Progenitor cell of endocrine pancreas (in vitro differentiated cells): Measurements from ENCODE around the gene LAMC1. TPM values are rescaled to one million over a fixed set of nuclear protein-coding genes. Genes with fewer than 3 reads are reported as not detected.

Experiments used
- DNase-seq: peaks from one replicate; pipeline ENCODE4 v3.0.0; 2021; ENCODE audit warnings: low spot score; ENCODE audit not compliant: unreplicated experiment
- H3K27ac Mint-ChIP-seq: 2 replicates; pipeline ENCODE4 v1.8.0; 2021; ENCODE audit warnings: mild to moderate bottlenecking, moderate library complexity, mixed read lengths
- H3K27me3 Mint-ChIP-seq: 2 replicates; pipeline ENCODE4 v1.8.0; 2021; ENCODE audit warnings: mixed read lengths
- H3K36me3 Mint-ChIP-seq: 2 replicates; pipeline ENCODE4 v1.8.0; 2022; ENCODE audit warnings: mixed read lengths; ENCODE audit not compliant: insufficient read depth
- H3K4me1 Mint-ChIP-seq: 2 replicates; pipeline ENCODE4 v1.8.0; 2021; ENCODE audit warnings: low read depth, mixed read lengths
- H3K4me3 Mint-ChIP-seq: 2 replicates; pipeline ENCODE4 v1.8.0; 2021; ENCODE audit warnings: low read depth, mild to moderate bottlenecking, moderate library complexity, mixed read lengths
- H3K9me3 Mint-ChIP-seq: 2 replicates; pipeline ENCODE4 v1.8.0; 2021; ENCODE audit warnings: low read depth, mixed read lengths
- total RNA-seq: library from RNA; stranded (reverse); gene quantifications from 2 replicates; pipeline ENCODE4 v1.2.1, GENCODE V29; 2021
- TF ChIP-seq, protein P1 (sequence below): fragments of 200-600 bp; sonication (generic); IDR thresholded peaks from one replicate; pipeline ENCODE4 v1.5.0; 2021; ENCODE audit warnings: antibody characterized with exemption, mild to moderate bottlenecking; ENCODE audit not compliant: unreplicated experiment

Gene LAMC1
- total RNA-seq, 1 donor from 2014 or later = 72.9 TPM

DNA sequence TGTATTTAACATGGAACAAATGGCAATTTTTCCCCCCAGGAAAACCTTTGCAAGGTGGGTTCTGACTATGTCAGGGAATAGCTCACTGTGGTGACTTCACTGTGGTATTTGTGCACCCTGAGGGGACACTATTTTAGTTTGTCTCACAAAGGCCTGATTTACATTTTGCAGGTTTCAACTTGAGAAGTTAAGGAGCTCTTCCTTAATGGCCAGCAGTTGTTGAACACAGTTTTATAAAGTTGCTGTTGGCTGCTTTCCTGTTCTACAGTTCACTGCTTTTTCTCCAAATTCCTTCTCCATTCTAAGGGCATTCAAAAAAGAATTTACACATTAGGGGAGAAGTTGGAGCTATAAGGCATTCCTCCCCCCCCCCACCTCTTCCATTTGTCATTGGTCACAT lies 4.6 kb downstream of the LAMC1 start:
- no peak overlapping the region for H3K27ac Mint-ChIP-seq
- TF ChIP-seq, protein P1, sequence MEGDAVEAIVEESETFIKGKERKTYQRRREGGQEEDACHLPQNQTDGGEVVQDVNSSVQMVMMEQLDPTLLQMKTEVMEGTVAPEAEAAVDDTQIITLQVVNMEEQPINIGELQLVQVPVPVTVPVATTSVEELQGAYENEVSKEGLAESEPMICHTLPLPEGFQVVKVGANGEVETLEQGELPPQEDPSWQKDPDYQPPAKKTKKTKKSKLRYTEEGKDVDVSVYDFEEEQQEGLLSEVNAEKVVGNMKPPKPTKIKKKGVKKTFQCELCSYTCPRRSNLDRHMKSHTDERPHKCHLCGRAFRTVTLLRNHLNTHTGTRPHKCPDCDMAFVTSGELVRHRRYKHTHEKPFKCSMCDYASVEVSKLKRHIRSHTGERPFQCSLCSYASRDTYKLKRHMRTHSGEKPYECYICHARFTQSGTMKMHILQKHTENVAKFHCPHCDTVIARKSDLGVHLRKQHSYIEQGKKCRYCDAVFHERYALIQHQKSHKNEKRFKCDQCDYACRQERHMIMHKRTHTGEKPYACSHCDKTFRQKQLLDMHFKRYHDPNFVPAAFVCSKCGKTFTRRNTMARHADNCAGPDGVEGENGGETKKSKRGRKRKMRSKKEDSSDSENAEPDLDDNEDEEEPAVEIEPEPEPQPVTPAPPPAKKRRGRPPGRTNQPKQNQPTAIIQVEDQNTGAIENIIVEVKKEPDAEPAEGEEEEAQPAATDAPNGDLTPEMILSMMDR = no peak
- peaks cover 28% of the 10 kb centered on the region for H3K4me1 Mint-ChIP-seq
- no peak overlapping the region for H3K4me3 Mint-ChIP-seq
- H3K9me3 Mint-ChIP-seq = no peaks in the 10 kb centered on the region
- no peaks in the 10 kb centered on the region for H3K36me3 Mint-ChIP-seq
- no peak for DNase-seq
- no peaks in the 10 kb centered on the region for H3K27me3 Mint-ChIP-seq

DNA sequence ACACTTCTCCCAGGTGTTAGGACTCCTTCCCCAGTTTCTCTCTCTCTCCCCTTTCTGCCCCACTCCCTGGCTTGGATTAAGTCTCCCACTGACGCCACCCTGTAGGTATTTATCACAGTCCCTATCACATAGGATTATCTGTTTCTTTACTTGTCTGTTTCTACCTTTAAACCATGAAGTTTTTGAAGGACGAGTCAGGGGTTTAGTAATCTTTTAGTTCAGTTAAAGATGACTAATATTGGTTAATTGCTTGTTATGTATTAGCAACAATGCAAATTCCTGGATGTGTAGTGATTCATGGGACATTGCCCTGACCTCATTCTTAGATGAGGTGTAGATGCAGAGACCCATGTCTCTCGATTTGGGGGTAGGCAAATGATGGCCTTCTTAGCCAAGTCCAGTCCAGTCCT lies 6.4 kb downstream of the LAMC1 start:
- Mint-ChIP-seq H3K36me3 (no peaks in the 10 kb centered on the region), H3K9me3 (no peaks in the 10 kb centered on the region), H3K4me1 (peaks cover 23% of the 10 kb centered on the region), H3K27ac (no peak overlapping the region), H3K27me3 (no peaks in the 10 kb centered on the region), H3K4me3 (no peak overlapping the region)
- TF ChIP-seq, protein P1 = no peak
- no peak for DNase-seq

DNA sequence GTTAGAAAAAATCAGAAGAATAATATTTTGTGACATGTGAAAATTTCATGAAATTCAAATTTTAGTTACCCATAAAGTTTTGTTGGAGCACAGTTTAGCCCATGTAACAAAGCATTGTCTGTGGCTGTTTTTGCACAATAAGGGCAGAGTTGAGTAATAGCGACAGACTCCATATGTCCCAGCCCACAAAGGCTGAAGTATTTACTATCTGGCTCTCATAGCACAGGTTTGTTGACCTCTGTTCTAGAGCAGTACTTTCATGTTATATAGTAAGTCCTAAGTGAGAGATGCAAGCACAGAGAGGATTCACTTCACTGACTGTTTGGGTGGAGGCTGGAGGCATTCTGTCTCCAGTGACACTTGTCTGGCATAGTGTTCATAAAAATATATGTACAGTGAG lies 6.8 kb downstream of the LAMC1 start:
- H3K4me3 Mint-ChIP-seq = no peak overlapping the region
- no peak for DNase-seq
- H3K27me3 Mint-ChIP-seq = no peaks in the 10 kb centered on the region
- no peaks in the 10 kb centered on the region for H3K36me3 Mint-ChIP-seq
- H3K4me1 Mint-ChIP-seq = peaks cover 19% of the 10 kb centered on the region
- TF ChIP-seq, protein P1 = no peak
- no peak overlapping the region for H3K27ac Mint-ChIP-seq
- H3K9me3 Mint-ChIP-seq = no peaks in the 10 kb centered on the region

DNA sequence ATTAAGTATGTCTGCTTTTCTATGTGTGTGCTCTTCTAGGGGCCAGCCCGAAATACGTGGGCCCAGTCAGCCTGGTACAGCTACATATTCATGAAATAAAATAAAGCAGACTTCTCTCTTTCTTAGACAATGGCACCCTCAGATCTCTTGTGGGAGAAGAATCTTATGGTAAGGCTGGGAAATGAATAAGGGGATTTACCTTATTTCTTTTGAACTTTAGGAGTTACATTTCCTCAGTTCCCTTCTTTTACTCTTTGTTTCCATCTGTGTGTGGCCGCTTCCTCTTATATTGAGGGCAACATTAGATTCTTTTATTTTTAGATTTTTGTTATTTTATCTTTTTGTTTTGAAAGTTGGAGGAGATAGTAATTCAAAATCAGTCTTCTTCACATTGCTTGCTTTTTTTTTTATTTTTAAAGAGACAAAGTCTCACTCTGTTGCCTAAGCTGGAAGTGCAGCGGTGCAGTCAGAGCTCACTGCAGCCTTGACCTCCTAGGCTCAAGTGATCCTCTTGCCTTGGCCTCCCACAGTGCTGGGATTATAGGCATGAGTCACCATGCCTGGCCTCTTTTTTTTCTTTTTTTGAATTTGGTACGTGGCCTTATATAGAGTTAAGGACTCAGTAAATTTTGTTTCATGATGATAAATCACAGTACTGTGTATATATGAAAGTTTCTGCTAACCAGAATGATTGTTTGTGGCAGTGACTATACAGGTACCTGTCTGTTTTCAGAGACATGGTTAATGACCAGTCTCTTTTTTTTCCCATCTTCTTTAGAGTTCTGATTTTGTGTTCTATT lies 9.1 kb downstream of the LAMC1 start:
- no peaks in the 10 kb centered on the region for H3K9me3 Mint-ChIP-seq
- TF ChIP-seq, protein P1 = no peak
- no peak overlapping the region for H3K4me3 Mint-ChIP-seq
- no peak for DNase-seq
- peaks cover 6% of the 10 kb centered on the region for H3K4me1 Mint-ChIP-seq
- H3K27ac Mint-ChIP-seq = no peak overlapping the region
- H3K36me3 Mint-ChIP-seq = no peaks in the 10 kb centered on the region
- no peaks in the 10 kb centered on the region for H3K27me3 Mint-ChIP-seq

DNA sequence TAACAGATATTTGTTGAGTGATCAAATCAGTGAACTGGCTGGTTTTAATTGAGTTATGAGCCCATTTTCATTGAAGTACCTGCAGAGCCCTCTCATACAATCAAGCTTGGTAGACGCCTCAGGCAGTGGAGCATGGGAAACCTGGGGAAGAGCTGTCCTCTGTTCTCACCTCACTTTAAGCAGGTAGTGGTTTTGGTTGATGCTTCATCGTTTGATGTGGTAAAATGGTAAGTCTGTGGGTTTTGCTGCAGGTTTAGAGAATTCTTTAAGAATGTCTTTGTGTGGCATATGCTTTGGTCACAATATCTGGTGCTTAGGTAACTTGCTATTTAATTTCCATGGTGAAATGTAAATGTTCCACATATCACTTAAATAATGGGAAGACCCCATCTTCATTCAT lies 10.0 kb downstream of the LAMC1 start:
- no peaks in the 10 kb centered on the region for H3K9me3 Mint-ChIP-seq
- peaks cover 6% of the 10 kb centered on the region for H3K4me1 Mint-ChIP-seq
- no peaks in the 10 kb centered on the region for H3K27me3 Mint-ChIP-seq
- DNase-seq = no peak
- H3K27ac Mint-ChIP-seq = no peak overlapping the region
- H3K36me3 Mint-ChIP-seq = no peaks in the 10 kb centered on the region
- H3K4me3 Mint-ChIP-seq = no peak overlapping the region
- TF ChIP-seq, protein P1 = no peak
